GM10847 (cell line): ENCODE data around the gene EP400.

Experiments
- POLR2A ChIP-seq: IDR thresholded peaks from 2 replicates; pipeline ENCODE4 v1.6.1; 2011; ENCODE audit not compliant: insufficient read length; ENCODE audit errors: extremely low read depth

Gene EP400

GRCh38 chr12:131983026-131983425 is 33.3 kb downstream of the EP400 start:
- TF ChIP-seq POLR2A = no peak

- no peak for TF ChIP-seq POLR2A
Measured at GRCh38 chr12:131983554-131983953, 33.8 kb downstream of the EP400 start.

GRCh38 chr12:131984334-131984733 is 34.6 kb downstream of the EP400 start:
- TF ChIP-seq POLR2A = no peak

- TF ChIP-seq POLR2A = no peak
Measured at GRCh38 chr12:131986361-131986760, 36.6 kb downstream of the EP400 start.

- no peak for TF ChIP-seq POLR2A
Measured at GRCh38 chr12:131986910-131987309, 37.2 kb downstream of the EP400 start.

GRCh38 chr12:131987552-131987951 is 37.8 kb downstream of the EP400 start:
- TF ChIP-seq POLR2A = no peak

- TF ChIP-seq POLR2A = no peak
Measured at GRCh38 chr12:131988054-131988796, 38.5 kb downstream of the EP400 start.

DNA sequence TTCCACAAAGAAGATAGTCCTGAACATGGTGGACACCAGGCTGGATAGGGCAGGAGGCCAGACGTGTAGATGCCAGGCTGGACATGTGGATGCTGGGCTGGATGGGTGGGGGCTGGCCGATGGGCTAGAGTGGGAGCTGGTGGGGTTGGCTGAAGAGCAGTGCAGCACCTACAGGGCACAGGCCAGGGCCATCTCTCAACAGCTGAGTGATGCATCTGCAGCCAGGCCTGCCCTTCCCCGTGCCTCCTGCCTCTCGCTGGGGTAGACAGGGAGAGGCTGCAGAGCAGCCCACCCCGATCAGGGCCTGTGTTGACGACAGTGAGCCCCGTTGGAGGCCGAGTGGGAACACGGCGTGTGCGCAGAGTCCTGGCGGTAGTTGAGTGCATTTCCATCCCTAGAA is 39.3 kb downstream of the EP400 start:
- no peak for TF ChIP-seq POLR2A

- no peak for TF ChIP-seq POLR2A
Measured at GRCh38 chr12:131990066-131990979, 40.6 kb downstream of the EP400 start.

DNA sequence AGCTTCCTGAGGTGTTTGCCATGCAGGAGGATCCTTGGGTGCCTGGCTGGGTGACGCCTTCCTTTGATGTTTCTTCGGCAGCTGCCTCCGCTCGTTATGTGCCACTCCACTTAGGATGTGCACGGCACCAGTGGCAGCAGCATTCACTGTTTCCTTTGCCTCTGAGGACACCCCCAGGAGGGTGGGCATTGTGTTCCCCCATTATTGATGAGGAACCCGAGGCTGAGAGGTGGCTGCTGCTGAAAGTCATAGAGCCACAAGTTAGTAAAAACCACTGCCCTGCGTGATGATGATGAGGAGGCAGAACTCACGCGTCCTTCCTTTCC is 41.2 kb downstream of the EP400 start:
- no peak for TF ChIP-seq POLR2A

- TF ChIP-seq POLR2A = no peak
Measured at GRCh38 chr12:131991816-131992430, 42.2 kb downstream of the EP400 start.

GRCh38 chr12:131994589-131994988 is 44.8 kb downstream of the EP400 start:
- TF ChIP-seq POLR2A = no peak

DNA sequence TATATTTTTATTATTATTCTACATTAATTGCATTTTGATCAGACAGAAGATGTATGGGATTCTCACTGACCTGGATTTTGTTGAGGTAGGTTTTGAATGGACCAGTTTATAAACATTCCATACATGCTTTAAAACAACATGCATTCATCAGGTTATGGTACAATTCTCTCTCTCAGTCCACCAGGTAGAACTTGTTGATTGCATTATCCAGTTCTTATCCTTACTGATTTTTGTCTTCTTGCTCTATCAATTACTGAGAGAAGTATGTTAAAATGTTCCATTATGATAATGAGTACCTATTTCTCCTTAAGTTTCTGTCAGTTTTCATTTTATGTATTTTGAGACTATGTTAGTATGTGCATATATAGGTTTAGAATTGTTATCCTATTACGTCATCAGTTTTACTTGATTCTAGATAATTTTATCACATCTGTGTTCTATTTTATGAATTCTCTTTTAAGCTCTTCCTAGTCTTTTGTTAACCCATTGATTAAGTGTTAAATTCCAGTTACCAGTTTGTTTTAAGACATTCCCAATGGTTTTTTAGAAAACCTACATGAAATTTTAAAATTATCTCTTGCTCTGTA is 50.6 kb downstream of the EP400 start:
- no peak for TF ChIP-seq POLR2A

- TF ChIP-seq POLR2A = no peak
Measured at GRCh38 chr12:132003846-132004245, 54.1 kb downstream of the EP400 start.

DNA sequence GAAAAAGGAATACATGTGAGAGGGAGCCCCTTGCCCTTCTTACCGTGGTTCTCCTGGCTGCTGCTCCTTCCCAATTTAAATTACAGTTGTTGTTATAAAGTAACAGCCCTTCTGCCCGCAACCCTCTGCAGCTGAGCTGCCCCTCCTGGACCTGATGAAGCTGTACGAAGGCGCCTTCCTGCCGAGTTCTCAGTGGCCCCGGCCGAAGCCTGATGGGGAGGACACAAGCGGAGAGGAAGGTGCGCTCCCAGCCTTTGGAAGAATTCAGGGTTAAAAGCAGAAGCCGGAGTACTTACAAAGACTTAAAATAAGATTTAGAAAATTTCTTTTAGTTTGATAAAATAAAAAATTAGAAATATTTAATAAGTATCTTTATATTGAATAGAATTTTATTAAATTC is 55.2 kb downstream of the EP400 start:
- no peak for TF ChIP-seq POLR2A
